IMR-90 (cell line): ENCODE measurements around the gene CMTR1. TPM values are rescaled to one million over a fixed set of nuclear protein-coding genes. Genes with fewer than 3 reads are reported as not detected.

Experiments used
- ATAC-seq: fragments of 200-7000 bp; cut with Tn5 transposase; 2 replicates; pipeline ENCODE4 v1.9.1; 2020; ENCODE audit warnings: low read depth, mild to moderate bottlenecking, moderate library complexity
- BruUV-seq: library from RNA; stranded (reverse); fragments of 400-500 nt; replicated peaks from 2 replicates; lab custom pipeline; 2021; lab: Mats Ljungman, UMichigan
- CTCF ChIA-PET: fragments of 300-600 bp; formaldehyde crosslinking; extraction: SDS; loops from one replicate; lab custom pipeline; 2021; ENCODE audit warnings: antibody characterized with exemption; lab: Yijun Ruan, JAX
- POLR2A ChIA-PET: fragments of 300-600 bp; sonication (Branson Sonifier 250); formaldehyde crosslinking; loops from one replicate; lab custom pipeline; 2022; ENCODE audit warnings: antibody characterized with exemption; ENCODE audit not compliant: unreplicated experiment; lab: Charles Lee
- DNase-seq: peaks from one replicate; pipeline ENCODE4 v3.0.0; 2013
- H2AFZ ChIP-seq: replicated peaks from 2 replicates; pipeline ENCODE3; 2013; ENCODE audit warnings: low read length, mild to moderate bottlenecking; ENCODE audit not compliant: poor library complexity
- H2AK5ac ChIP-seq: 2 replicates; pipeline ENCODE4 v1.6.1; 2013; ENCODE audit warnings: low read depth, low read length, inconsistent platforms
- H2AK9ac ChIP-seq: replicated peaks from 2 replicates; pipeline ENCODE3; 2013; ENCODE audit warnings: mild to moderate bottlenecking, low read depth, low read length, moderate library complexity; ENCODE audit not compliant: poor library complexity
- H2BK120ac ChIP-seq: 2 replicates; pipeline ENCODE4 v1.6.1; 2013; ENCODE audit warnings: low read depth, low read length, inconsistent platforms
- H2BK15ac ChIP-seq: 3 replicates; pipeline ENCODE4 v1.6.1; 2013; ENCODE audit warnings: low read depth, low read length, inconsistent platforms
- H2BK20ac ChIP-seq: 2 replicates; pipeline ENCODE4 v1.6.1; 2013; ENCODE audit warnings: low read depth, mild to moderate bottlenecking, inconsistent platforms, low read length, moderate library complexity
- H2BK5ac ChIP-seq: 2 replicates; pipeline ENCODE4 v1.6.1; 2013; ENCODE audit warnings: mild to moderate bottlenecking, low read depth, low read length, inconsistent platforms; ENCODE audit not compliant: poor library complexity, severe bottlenecking
- H3K14ac ChIP-seq: replicated peaks from 2 replicates; pipeline ENCODE4 v1.6.1; 2013; ENCODE audit warnings: low read depth, low read length, inconsistent platforms
- H3K18ac ChIP-seq: 2 replicates; pipeline ENCODE4 v1.6.1; 2013; ENCODE audit warnings: low read depth, low read length, control low read depth
- H3K23ac ChIP-seq: 2 replicates; pipeline ENCODE4 v1.6.1; 2013; ENCODE audit warnings: low read depth, low read length, inconsistent platforms
- H3K27ac ChIP-seq: 2 replicates; pipeline ENCODE4 v1.5.1; 2013; ENCODE audit warnings: mild to moderate bottlenecking, control low read depth, low read length; ENCODE audit not compliant: insufficient read depth
- H3K27me3 ChIP-seq: 2 replicates; pipeline ENCODE4 v1.6.1; 2013; ENCODE audit warnings: low read length; ENCODE audit not compliant: control insufficient read depth, insufficient read depth
- H3K36me3 ChIP-seq: 2 replicates; pipeline ENCODE4 v1.6.1; 2013; ENCODE audit warnings: low read length, mixed read lengths; ENCODE audit not compliant: control insufficient read depth, insufficient read depth
- H3K4ac ChIP-seq: 2 replicates; pipeline ENCODE4 v1.6.1; 2013; ENCODE audit warnings: low read depth, low read length, inconsistent platforms
- H3K4me1 ChIP-seq: 2 replicates; pipeline ENCODE4 v1.6.1; 2013; ENCODE audit warnings: low read length, mixed read lengths; ENCODE audit not compliant: control insufficient read depth, insufficient read depth
- H3K4me2 ChIP-seq: 2 replicates; pipeline ENCODE4 v1.6.1; 2013; ENCODE audit warnings: low read depth, mild to moderate bottlenecking, control low read depth, low read length, moderate library complexity
- H3K4me3 ChIP-seq: 2 replicates; pipeline ENCODE4 v1.5.1; 2013; ENCODE audit warnings: low read depth, mild to moderate bottlenecking, control low read depth, low read length, moderate library complexity; ENCODE audit not compliant: insufficient read depth
- H3K56ac ChIP-seq: 2 replicates; pipeline ENCODE4 v1.6.1; 2013; ENCODE audit warnings: low read length, inconsistent platforms; ENCODE audit not compliant: insufficient read depth; ENCODE audit errors: extremely low read depth
- H3K79me1 ChIP-seq, 2 experiments: 2 replicates each; pipeline ENCODE4 v1.6.1; 2013; ENCODE audit warnings: low read length in 2 of 2, inconsistent platforms in 1 of 2, low read depth in 1 of 2
- H3K9ac ChIP-seq: 2 replicates; pipeline ENCODE4 v1.6.1; 2013; ENCODE audit warnings: low read depth, low read length, control low read depth
- H3K9me1 ChIP-seq: 2 replicates; pipeline ENCODE4 v1.6.1; 2013; ENCODE audit warnings: low read length, inconsistent platforms; ENCODE audit not compliant: insufficient read depth
- H3K9me3 ChIP-seq: 2 replicates; pipeline ENCODE4 v1.6.1; 2013; ENCODE audit warnings: low read length; ENCODE audit not compliant: control insufficient read depth, insufficient read depth
- H4K20me1 ChIP-seq: 2 replicates; pipeline ENCODE4 v1.6.1; 2013; ENCODE audit warnings: low read length, inconsistent platforms; ENCODE audit not compliant: insufficient read depth
- H4K5ac ChIP-seq: 2 replicates; pipeline ENCODE4 v1.6.1; 2013; ENCODE audit warnings: mild to moderate bottlenecking, low read depth, low read length, control low read depth
- H4K8ac ChIP-seq, 2 experiments: 2 replicates each; pipeline ENCODE4 v1.6.1; 2013; ENCODE audit warnings: low read depth in 2 of 2, low read length in 2 of 2, control low read depth in 1 of 2, inconsistent platforms in 1 of 2
- H4K91ac ChIP-seq: 2 replicates; pipeline ENCODE4 v1.6.1; 2013; ENCODE audit warnings: low read depth, low read length, inconsistent platforms; ENCODE audit not compliant: insufficient read depth
- BHLHE40 ChIP-seq: fragments of 150-350 bp; IDR thresholded peaks from 2 replicates; pipeline ENCODE4 v1.6.1; 2016; ENCODE audit warnings: mild to moderate bottlenecking, low read depth, low read length
- CHD1 ChIP-seq: IDR thresholded peaks from 2 replicates; pipeline ENCODE4 v1.6.1; 2012; ENCODE audit warnings: low read depth, low read length, improper control_type of control experiment
- MAFK ChIP-seq: IDR thresholded peaks from 2 replicates; pipeline ENCODE4 v1.6.1; 2012; ENCODE audit warnings: low read depth, low read length, improper control_type of control experiment
- MAZ ChIP-seq: IDR thresholded peaks from 2 replicates; pipeline ENCODE4 v1.6.1; 2012; ENCODE audit warnings: low read depth, mild to moderate bottlenecking, low read length, improper control_type of control experiment, moderate library complexity, borderline replicate concordance
- MXI1 ChIP-seq: IDR thresholded peaks from 2 replicates; pipeline ENCODE4 v1.6.1; 2012; ENCODE audit warnings: low read depth, mild to moderate bottlenecking, low read length, moderate library complexity, borderline replicate concordance
- NFE2L2 ChIP-seq: fragments of 150-350 bp; IDR thresholded peaks from 2 replicates; pipeline ENCODE4 v1.6.1; 2016; ENCODE audit warnings: low read depth, mild to moderate bottlenecking, low read length
- POLR2A ChIP-seq: IDR thresholded peaks from 2 replicates; pipeline ENCODE4 v1.6.1; 2012; ENCODE audit warnings: mild to moderate bottlenecking, low read depth, low read length
- RAD21 ChIP-seq: IDR thresholded peaks from 2 replicates; pipeline ENCODE4 v1.6.1; 2012; ENCODE audit warnings: low read length, improper control_type of control experiment
- RCOR1 ChIP-seq: IDR thresholded peaks from 2 replicates; pipeline ENCODE4 v1.6.1; 2012; ENCODE audit warnings: mild to moderate bottlenecking, low read length, improper control_type of control experiment; ENCODE audit not compliant: insufficient replicate concordance
- RFX5 ChIP-seq: IDR thresholded peaks from 2 replicates; pipeline ENCODE4 v1.8.0; 2012; ENCODE audit warnings: low read depth, mild to moderate bottlenecking, low read length, moderate library complexity
- SMC3 ChIP-seq: fragments of 150-350 bp; IDR thresholded peaks from 2 replicates; pipeline ENCODE4 v1.6.1; 2016; ENCODE audit warnings: low read depth, mild to moderate bottlenecking, antibody characterized with exemption, low read length, moderate library complexity
- WGBS, 2 experiments: methylation state at CpG; one replicate each; pipeline versions ENCODE4 v1.1.5 to v1.1.7; 2013; ENCODE audit warnings: missing lambda C conversion rate in 2 of 2; ENCODE audit not compliant: insufficient read length in 1 of 2; ENCODE audit errors: extremely low coverage in 2 of 2; 5-methylcytosine and 5-hydroxymethylcytosine counted together
- dilution Hi-C: fragments of 300-500 bp; cut with HindIII; formaldehyde crosslinking; loops from one replicate; pipeline ENCODE4 v1.14.3; 2018; ENCODE audit warnings: low sequenced_read_pairs; ENCODE audit not compliant: unreplicated experiment
- in situ Hi-C: fragments of 300-500 bp; cut with MboI; formaldehyde crosslinking; loops from 3 replicates; pipeline ENCODE4 v1.14.3; 2019; ENCODE audit warnings: low sequenced_read_pairs, inconsistent platforms, mixed read lengths
- intact Hi-C: fragments of 100-400 bp; cut with micrococcal nuclease; formaldehyde crosslinking; loops from 2 replicates; pipeline ENCODE4 v1.10.0; 2022
- polyA plus RNA-seq, 3 experiments: library from polyadenylated mRNA; depleted of rRNA; stranded (reverse); fragments of >200 nt; gene quantifications; 2 replicates each; pipeline ENCODE4 v1.2.3, GENCODE V29; 2012; ENCODE audit warnings: low replicate concordance in 1 of 3
- total RNA-seq: library from RNA; depleted of rRNA; stranded (reverse); fragments of >200 nt; gene quantifications from 2 replicates; pipeline ENCODE4 v1.2.3, GENCODE V29; 2012
- TF ChIP-seq, protein P1 (sequence below): conservative IDR thresholded peaks from 2 replicates; pipeline ENCODE4 v1.5.1; 2012; ENCODE audit warnings: mild to moderate bottlenecking, low read depth, low read length, improper control_type of control experiment
- TF ChIP-seq, protein P2 (sequence below): fragments of 150-350 bp; IDR thresholded peaks from 2 replicates; pipeline ENCODE4 v1.6.1; 2016; ENCODE audit warnings: low read depth, mild to moderate bottlenecking, low read length, moderate library complexity, borderline replicate concordance

CMTR1 gene
- total and polyA plus RNA-seq, 2 of the 4 experiments (the other 2 are of a cell fraction), result 22.6 to 30.1 TPM

DNA sequence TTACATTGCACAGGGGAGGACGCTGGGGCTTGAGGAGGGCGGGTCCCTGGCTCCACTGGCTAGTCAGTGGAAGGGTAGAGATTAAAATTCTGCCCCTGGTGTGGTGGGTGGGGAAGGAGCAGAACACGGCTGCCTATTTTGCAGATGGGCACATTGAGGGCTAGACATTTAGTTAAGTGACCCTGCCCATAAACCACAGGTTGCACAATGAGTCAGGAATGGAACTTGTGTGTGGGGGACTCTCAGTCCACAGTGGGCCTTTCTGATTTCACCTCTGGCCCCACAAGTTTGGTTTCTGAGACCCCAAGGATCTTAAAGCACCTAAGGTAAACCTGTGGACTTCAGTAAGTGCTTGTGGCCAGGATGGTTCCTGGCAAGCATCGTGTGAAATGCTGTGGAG is 88.7 kb downstream of the CMTR1 start:
- H3K27ac ChIP-seq, result no peak overlapping the region
- peaks cover 16% of the 10 kb centered on the region for H4K20me1 ChIP-seq
- no peak overlapping the region for H2AK9ac ChIP-seq
- H3K4ac ChIP-seq, result no peak overlapping the region
- in situ Hi-C loops, result no loop called here
- peaks cover 2% of the 10 kb centered on the region; the same call in 1 of the 2 replicates for H3K9me3 ChIP-seq
- no peak overlapping the region for H2BK15ac ChIP-seq
- no peak overlapping the region for H3K18ac ChIP-seq
- no peak overlapping the region for H3K4me3 ChIP-seq
- no peak overlapping the region for H2AK5ac ChIP-seq
- peaks cover 9% of the 10 kb centered on the region for H3K9me1 ChIP-seq
- no peak for ATAC-seq
- no peak overlapping the region for H4K8ac ChIP-seq
- H3K9ac ChIP-seq, result no peak overlapping the region
- ChIA-PET CTCF (no interaction called here), POLR2A (no interaction called here)
- H4K5ac ChIP-seq, result no peak overlapping the region
- H3K4me1 ChIP-seq, result peaks cover 5% of the 10 kb centered on the region
- intact Hi-C loops, result no loop called here
- H3K56ac ChIP-seq, result no peak overlapping the region
- no peak overlapping the region for H4K91ac ChIP-seq
- no peak for DNase-seq
- TF ChIP-seq MAZ (no peak), MXI1 (no peak), RCOR1 (no peak), NFE2L2 (no peak), RAD21 (no peak), MAFK (no peak), POLR2A (no peak), BHLHE40 (no peak), CHD1 (no peak), RFX5 (no peak), SMC3 (no peak)
- TF ChIP-seq, protein P1, sequence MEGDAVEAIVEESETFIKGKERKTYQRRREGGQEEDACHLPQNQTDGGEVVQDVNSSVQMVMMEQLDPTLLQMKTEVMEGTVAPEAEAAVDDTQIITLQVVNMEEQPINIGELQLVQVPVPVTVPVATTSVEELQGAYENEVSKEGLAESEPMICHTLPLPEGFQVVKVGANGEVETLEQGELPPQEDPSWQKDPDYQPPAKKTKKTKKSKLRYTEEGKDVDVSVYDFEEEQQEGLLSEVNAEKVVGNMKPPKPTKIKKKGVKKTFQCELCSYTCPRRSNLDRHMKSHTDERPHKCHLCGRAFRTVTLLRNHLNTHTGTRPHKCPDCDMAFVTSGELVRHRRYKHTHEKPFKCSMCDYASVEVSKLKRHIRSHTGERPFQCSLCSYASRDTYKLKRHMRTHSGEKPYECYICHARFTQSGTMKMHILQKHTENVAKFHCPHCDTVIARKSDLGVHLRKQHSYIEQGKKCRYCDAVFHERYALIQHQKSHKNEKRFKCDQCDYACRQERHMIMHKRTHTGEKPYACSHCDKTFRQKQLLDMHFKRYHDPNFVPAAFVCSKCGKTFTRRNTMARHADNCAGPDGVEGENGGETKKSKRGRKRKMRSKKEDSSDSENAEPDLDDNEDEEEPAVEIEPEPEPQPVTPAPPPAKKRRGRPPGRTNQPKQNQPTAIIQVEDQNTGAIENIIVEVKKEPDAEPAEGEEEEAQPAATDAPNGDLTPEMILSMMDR, result no peak
- TF ChIP-seq, protein P2, sequence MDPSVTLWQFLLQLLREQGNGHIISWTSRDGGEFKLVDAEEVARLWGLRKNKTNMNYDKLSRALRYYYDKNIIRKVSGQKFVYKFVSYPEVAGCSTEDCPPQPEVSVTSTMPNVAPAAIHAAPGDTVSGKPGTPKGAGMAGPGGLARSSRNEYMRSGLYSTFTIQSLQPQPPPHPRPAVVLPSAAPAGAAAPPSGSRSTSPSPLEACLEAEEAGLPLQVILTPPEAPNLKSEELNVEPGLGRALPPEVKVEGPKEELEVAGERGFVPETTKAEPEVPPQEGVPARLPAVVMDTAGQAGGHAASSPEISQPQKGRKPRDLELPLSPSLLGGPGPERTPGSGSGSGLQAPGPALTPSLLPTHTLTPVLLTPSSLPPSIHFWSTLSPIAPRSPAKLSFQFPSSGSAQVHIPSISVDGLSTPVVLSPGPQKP, result no peak
- H3K4me2 ChIP-seq, result no peak overlapping the region
- H2BK20ac ChIP-seq, result no peak overlapping the region
- dilution Hi-C loops, result no loop called here
- H2AFZ ChIP-seq, result no peak overlapping the region
- H3K79me1 ChIP-seq, result no peaks in the 10 kb centered on the region
- H3K36me3 ChIP-seq, result no peaks in the 10 kb centered on the region
- 60% methylated on average over 2 of the region's 4 CpGs; no CpG with 5 or more reads in 1 of the 2 experiments for WGBS, 2 experiments
- H3K27me3 ChIP-seq, result peaks cover 36% of the 10 kb centered on the region
- no peak overlapping the region for H3K14ac ChIP-seq
- no peak overlapping the region for H2BK120ac ChIP-seq
- H3K23ac ChIP-seq, result no peak overlapping the region
- no peak overlapping the region for H2BK5ac ChIP-seq
- BruUV-seq, result no TSS peak
